Stimulated activated CD4-positive, alpha-beta T cell treated with anti-CD3 and anti-CD28 coated beads, Interleukin-12 subunit alpha, Interleukin-12 subunit beta, amount 100 ng/mL, for 4 hours (primary cell): ENCODE data around the gene WHAMM.
"Not testable (repeated sequence)": the region's sequence is repeated elsewhere in the genome, so short reads cannot be mapped to it uniquely, and the experiment has no call there.

Source experiments
- DNase-seq: peaks from one replicate; pipeline ENCODE4 v3.0.0-alpha.2; 2020

WHAMM gene, protein sequence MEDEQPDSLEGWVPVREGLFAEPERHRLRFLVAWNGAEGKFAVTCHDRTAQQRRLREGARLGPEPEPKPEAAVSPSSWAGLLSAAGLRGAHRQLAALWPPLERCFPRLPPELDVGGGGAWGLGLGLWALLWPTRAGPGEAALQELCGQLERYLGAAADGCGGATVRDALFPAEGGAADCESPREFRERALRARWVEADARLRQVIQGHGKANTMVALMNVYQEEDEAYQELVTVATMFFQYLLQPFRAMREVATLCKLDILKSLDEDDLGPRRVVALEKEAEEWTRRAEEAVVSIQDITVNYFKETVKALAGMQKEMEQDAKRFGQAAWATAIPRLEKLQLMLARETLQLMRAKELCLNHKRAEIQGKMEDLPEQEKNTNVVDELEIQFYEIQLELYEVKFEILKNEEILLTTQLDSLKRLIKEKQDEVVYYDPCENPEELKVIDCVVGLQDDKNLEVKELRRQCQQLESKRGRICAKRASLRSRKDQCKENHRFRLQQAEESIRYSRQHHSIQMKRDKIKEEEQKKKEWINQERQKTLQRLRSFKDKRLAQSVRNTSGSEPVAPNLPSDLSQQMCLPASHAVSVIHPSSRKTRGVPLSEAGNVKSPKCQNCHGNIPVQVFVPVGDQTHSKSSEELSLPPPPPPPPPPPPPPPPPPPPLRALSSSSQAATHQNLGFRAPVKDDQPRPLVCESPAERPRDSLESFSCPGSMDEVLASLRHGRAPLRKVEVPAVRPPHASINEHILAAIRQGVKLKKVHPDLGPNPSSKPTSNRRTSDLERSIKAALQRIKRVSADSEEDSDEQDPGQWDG

DNA sequence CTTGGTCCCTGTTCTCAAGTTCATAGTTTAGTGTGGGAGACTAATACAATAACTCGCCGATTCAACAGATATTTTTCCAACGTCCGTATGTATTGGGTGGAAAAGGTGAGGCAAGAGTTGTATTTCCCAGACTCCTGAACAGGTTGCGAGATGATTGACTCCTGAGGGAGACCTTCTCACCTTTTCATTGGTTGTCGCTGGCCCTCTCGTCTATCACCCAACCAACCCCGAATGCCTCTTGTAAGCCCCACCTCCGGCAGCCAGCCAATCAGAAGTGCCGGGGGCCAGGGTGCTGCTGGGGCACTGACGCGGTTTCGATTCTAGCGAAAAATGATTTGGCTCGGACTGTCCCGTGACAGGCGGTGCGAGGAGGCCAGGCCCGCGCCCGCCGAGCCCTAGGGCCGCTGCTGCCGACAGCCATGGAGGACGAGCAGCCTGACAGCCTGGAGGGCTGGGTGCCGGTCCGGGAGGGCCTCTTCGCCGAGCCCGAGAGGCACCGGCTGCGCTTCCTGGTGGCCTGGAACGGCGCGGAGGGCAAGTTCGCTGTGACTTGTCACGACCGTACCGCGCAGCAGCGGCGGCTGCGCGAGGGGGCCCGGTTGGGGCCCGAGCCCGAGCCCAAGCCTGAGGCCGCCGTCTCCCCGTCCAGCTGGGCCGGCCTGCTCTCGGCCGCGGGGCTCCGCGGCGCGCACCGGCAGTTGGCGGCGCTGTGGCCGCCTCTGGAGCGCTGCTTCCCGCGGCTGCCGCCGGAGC, at the start of gene WHAMM:
Gene WHAMM, plus strand, starts transcription at position 321 of the 753 bp plus-strand sequence. Its CDS starts 99 bp downstream, at position 420.
- DNase-seq: peak; percentile 88

DNA sequence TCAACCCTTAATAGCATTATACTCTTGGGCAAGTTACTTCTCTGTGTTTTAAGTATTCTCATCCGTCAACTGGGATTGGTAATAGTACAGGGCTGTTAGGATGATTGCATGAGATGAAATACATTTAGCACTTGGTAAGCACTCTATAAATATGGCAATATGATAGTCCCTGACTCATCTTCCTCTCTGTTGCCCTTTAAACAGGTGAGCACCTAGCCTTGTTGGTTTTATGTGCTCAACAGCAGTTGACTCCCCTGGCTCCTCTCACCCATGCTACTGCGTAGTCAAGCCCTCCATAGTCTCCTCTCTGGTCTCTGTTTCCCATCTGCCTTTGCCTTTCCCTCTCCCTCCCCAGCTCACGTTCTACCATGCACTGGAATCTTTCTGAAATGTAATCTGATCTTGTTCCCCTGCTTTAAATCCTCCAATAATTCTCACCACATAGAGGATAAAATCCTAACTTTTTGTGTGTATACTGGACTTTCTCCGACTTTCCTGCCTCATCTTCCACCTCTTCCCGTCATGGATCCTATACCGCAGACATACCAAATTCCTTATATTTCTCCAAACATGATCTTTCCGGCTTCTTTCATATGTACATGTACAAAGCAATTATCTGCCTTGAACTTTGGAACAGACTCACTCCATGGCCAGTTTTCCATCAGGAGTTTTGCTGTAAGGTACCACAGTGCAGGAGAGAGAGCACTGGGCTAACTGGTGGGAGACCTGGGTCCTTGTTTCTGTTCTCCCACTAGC, 45.9 kb upstream of the WHAMM start:
- DNase-seq: no peak

- no peak for DNase-seq
These were observed 45.3 kb upstream of the WHAMM start for GRCh38 chr15:82764117-82764490.

- no peak for DNase-seq
These were observed 44.7 kb upstream of the WHAMM start for GRCh38 chr15:82764740-82765139.

DNA sequence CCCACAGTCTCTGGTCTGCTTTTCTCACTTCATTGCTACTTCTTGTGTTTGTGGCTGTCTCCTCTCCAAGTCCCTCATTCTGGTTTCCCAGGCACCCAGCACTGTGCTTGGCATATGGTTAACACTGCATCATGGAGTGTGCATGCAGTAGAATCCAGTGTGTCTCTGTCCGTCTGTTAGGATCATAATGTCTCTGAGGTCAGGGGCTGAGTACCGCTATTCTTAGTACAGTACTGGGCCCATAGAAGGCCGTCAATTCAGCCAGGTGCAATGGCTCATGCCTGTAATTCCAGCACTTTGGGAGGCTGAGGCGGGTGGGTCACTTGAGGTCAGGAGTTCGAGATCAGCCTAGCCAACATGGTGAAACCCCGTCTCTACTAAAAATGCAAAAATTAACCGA, 43.2 kb upstream of the WHAMM start:
- DNase-seq: not testable (repeated sequence)

GRCh38 chr15:82767163-82767829, 42.1 kb upstream of the WHAMM start:
- no peak for DNase-seq

DNA sequence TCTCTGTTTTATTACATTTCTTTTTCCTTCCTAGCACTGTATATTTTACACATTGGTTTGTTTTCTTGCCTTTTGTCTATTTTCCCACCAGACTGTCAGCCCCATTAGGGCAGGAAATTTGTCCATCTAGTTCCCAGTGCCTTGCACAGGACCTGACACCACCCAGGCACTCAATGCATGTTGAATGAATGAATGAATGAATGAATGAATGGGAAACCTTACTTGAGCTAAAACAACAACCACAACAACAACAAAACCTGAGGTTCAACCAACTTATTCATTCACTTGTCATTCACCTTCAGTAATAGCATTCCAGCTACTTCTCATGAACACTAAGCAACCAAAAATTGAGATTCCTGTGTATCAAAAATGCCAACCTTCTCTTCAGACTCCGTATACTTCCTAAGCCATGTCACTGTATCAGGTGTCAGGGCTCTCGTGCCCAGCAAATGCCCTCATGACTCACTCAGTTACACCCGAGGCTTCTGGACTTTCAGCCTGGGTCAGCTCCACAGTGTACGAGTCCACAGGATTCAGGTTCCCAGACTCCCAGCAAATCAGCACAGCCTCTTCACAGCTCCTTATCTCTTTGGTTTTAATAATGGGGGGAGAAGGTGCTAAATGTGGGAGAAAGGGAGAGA, 40.9 kb upstream of the WHAMM start:
- no peak for DNase-seq

DNA sequence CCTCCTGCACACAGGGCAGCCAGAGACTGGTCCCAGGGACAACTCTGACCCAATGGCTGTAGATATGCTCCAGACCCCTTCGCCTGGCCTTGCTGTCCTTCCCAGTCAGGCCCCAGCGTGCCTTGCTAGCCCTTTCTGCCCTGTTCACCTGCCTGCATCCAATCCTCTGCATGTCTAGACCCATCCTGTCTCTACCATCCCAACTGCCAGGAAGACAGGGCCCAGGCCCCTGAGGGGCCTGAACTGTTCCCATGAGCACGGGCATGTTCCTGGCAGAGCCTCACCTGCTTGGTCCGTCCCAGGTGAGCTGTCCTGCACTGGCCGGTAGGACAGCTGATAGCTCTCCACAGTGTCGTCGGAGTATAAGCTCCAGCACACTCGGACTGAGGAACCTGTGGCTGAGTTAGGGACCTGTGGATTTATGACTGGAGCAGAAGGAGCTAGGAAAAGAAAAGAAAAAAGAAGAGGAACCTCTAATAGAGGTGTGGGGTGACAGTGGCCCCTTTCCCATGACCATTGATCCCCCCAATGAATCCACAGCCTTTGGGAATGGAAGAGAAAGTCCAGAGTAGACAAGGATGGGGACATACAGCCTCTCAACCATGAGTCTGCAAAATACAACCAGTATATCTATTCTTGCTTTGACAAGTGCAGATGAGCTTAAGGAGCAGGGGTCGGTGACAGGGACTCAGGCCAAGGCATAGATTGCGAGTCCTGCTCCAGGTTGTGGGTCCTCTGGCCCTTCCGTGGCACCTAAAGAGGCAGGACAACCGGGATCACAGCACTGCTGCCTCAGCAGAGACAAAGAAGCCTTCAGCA, 37.4 kb upstream of the WHAMM start:
- DNase-seq: no peak

GRCh38 chr15:82774496-82774895, 34.9 kb upstream of the WHAMM start:
- DNase-seq: no peak

DNA sequence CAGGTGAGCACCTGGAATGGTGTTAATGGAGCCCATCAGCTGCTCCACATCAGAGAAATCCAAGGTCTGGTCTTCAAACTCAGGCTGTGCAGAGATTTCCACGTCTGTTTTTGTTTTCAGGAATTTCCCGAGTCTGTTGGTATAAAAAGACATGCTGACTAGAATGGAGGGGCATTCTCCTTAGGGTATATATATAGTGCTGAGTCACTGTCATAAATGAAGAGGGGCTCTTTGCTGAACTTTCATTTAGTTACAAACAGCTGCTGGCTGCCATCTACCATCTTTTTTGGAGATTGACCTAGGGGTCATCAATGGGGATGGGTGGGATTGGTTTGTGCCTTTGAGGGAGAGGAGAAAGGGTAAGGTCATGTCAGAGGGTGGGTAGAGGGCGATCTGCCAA, 30.7 kb upstream of the WHAMM start:
- no peak for DNase-seq

GRCh38 chr15:82781349-82781748, 28.1 kb upstream of the WHAMM start:
- no peak for DNase-seq

DNA sequence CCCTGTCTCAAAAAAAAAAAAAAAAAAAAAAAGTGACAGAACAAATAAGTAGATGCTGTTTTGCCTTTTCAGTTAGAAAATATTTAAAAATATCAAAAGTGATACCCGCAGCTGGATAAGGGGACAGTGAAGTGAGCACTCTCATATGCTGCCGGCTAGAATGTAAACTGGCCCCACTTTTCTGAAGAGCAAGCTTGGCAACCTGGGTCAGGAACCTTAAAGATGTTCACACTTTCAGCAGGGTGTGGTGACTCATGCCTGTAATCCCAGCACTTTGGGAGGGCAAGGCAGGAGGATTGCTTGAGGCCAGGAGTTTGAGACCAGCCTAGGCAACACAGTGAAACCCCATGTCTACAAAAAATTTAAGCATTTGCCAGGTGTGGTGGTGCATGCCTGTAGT, 20.9 kb upstream of the WHAMM start:
- DNase-seq: no peak

- no peak for DNase-seq
These were observed 19.9 kb upstream of the WHAMM start for GRCh38 chr15:82789491-82789890.

- DNase-seq: no peak
These were observed 19.1 kb upstream of the WHAMM start for GRCh38 chr15:82790321-82790720.

- no peak for DNase-seq
These were observed 17.4 kb upstream of the WHAMM start for GRCh38 chr15:82792068-82792467.

DNA sequence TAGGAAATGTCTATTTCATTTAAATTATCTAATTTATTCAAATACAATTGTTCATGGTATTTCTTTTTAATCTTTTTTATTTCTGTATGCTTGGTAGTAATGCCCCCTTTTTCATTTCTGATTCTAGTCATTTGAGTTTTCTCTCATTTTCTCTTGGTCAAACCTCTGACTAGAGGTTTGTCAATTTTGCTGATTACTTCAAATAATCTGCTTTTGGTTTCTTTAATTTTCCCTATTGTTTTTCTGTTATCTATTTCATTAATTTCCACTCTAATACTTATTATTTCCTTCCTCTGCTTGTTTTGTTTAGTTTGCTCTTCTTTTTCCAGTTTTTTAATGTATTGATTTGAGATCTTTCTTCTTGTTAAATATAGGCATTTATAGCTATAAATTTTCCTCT, 15.7 kb upstream of the WHAMM start:
- no peak for DNase-seq

DNA sequence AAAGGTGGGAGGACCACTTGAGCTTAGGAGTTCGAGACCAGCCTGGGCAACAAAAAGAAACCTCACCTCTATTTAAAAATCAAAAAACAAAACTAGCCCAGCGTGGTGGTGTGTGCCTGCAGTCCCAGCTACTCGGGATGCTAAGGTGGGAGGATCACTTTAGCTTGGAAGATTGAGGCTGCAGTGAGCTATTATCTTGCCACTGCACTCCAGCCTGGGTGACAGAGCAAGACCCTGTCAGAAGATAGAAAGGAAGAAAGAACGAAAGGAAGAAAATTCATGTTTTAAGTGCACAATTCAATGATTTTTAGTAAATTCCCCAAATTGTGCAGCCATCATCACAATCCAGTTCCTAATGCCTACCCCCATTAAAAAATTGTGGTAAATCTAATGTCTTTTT, 11.3 kb upstream of the WHAMM start:
- no peak for DNase-seq

- no peak for DNase-seq
These were observed 10.8 kb upstream of the WHAMM start for GRCh38 chr15:82798531-82799166.

DNA sequence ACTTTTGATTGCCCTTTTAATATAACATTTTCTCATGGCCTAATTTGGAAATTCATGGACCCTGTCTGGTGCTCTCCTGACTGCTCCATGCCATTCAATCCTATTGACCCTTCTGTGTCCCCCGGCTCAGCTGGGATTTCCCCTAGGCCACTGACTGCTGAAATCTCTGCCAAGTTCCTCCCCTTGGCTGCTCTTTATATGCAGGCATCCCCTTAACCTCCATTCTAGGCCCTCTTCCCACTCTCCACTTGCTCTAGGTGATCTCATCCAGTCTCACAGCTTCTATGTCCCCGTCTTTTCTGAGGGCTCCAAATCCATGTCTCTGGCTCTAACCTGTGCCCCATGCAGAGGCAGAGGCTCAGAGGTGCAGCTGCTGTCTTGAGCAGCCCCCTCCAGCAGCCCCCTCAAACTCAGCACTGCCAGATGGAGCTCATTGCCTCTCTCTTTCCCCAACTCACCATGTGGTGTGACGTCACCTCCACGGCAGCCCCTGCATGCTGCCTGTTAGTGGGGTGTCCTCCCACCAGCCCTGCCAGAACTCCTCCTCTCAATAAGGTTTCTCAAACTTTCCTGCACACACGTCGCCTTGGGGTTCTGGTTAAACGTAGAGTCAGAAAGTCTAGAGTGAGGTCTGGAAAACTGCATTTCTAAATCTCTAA, 10.1 kb upstream of the WHAMM start:
- no peak for DNase-seq

DNA sequence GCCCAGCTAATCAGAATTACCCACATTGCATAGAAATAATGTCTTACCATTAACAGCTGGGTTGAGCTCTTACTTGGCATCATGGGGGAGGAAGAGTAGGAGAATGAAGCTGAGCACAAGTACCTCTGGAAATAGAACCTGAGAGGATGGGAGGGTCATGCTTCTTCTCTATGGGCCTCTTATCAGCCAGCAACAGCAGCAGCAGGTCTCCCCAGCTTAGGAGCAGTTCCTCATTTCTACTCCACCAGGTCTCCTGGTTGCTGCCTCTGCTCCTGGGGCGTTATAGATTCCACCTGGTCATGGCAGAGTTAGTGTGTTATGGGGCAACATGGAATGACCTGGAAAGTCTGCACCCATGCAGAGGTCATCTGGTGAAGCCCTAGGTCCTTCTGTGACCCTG, 6.9 kb upstream of the WHAMM start:
- no peak for DNase-seq
